PFSK-1 (cell line): Measurements from ENCODE around the gene MIDN.

Source experiments
- FOXP2 ChIP-seq: optimal IDR thresholded peaks from 2 replicates; pipeline ENCODE3; 2011; ENCODE audit warnings: borderline replicate concordance, control low read depth, inconsistent platforms; ENCODE audit not compliant: insufficient read depth; ENCODE audit errors: extremely low read length, extremely low read depth
- POLR2AphosphoS5 ChIP-seq: IDR thresholded peaks from 2 replicates; pipeline ENCODE4 v1.6.1; 2012; ENCODE audit warnings: low read depth, mild to moderate bottlenecking, control low read depth, low read length, moderate library complexity
- SIN3A ChIP-seq: IDR thresholded peaks from 2 replicates; pipeline ENCODE4 v1.6.1; 2012; ENCODE audit warnings: mild to moderate bottlenecking, low read length, moderate library complexity, borderline replicate concordance; ENCODE audit not compliant: insufficient read depth
- TAF1 ChIP-seq: IDR thresholded peaks from 2 replicates; pipeline ENCODE4 v1.6.1; 2012; ENCODE audit warnings: low read length, control low read depth, borderline replicate concordance; ENCODE audit not compliant: insufficient read depth
- TF ChIP-seq, protein P1 (sequence below), 2 experiments: IDR thresholded peaks; 2 replicates each; pipeline versions ENCODE4 v1.6.1 to v1.8.0; 2011 to 2012; ENCODE audit warnings: low read depth in 2 of 2, low read length in 2 of 2, control low read depth in 1 of 2, inconsistent platforms in 1 of 2, mild to moderate bottlenecking in 1 of 2, moderate library complexity in 1 of 2; ENCODE audit not compliant: insufficient read depth in 1 of 2

Gene MIDN

GRCh38 chr19:1284293-1284978, 36.1 kb downstream of the MIDN start:
- no peak for TF ChIP-seq SIN3A
- no peak for TF ChIP-seq POLR2AphosphoS5

DNA sequence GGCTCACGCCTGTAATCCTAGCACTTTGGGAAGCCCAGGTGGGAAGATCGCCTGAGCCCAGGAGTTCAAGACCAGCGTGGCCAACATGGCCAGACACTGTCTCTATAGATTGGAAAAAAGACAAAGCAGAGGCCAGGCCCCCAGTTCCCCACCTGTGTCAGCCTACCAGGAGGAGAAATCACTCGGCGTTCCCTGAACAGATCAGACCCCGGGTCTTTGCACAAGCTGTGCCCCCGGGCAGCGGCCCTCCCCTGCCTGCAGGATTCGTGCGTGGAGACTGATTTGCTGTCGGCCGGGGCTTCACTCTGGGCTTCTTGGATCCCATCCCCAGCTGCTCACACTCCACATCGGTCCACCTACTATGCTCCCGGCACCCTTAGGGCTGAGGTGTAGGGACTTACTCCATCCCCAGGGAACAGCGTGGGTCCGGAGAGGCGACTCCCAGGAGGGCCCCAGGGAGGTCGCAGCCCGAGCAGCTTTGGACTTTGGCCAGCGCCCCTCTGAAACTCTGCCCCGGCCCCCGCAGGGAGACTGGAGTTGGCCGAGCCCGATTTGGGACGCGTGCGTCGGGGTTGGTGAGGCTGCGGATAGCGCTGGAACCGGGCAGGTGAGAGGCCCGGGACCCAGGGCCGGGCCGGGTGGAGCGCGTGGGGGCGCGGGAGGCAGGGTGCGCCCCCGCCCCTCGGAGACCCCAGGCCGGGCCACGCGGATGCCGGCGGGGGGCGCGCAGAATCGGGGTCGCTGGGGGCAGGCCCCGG, 36.8 kb downstream of the MIDN start:
- TF ChIP-seq POLR2AphosphoS5: no peak
- TF ChIP-seq TAF1: no peak
- no peak for TF ChIP-seq SIN3A
- TF ChIP-seq, protein P1, sequence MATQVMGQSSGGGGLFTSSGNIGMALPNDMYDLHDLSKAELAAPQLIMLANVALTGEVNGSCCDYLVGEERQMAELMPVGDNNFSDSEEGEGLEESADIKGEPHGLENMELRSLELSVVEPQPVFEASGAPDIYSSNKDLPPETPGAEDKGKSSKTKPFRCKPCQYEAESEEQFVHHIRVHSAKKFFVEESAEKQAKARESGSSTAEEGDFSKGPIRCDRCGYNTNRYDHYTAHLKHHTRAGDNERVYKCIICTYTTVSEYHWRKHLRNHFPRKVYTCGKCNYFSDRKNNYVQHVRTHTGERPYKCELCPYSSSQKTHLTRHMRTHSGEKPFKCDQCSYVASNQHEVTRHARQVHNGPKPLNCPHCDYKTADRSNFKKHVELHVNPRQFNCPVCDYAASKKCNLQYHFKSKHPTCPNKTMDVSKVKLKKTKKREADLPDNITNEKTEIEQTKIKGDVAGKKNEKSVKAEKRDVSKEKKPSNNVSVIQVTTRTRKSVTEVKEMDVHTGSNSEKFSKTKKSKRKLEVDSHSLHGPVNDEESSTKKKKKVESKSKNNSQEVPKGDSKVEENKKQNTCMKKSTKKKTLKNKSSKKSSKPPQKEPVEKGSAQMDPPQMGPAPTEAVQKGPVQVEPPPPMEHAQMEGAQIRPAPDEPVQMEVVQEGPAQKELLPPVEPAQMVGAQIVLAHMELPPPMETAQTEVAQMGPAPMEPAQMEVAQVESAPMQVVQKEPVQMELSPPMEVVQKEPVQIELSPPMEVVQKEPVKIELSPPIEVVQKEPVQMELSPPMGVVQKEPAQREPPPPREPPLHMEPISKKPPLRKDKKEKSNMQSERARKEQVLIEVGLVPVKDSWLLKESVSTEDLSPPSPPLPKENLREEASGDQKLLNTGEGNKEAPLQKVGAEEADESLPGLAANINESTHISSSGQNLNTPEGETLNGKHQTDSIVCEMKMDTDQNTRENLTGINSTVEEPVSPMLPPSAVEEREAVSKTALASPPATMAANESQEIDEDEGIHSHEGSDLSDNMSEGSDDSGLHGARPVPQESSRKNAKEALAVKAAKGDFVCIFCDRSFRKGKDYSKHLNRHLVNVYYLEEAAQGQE (IDR thresholded peaks at IDR 0.05; ENCODE audit: insufficient read depth in 1 of 2, low read depth in 2 of 2, low read length in 2 of 2): no peak
- no peak for TF ChIP-seq FOXP2

GRCh38 chr19:1285737-1286360, 37.5 kb downstream of the MIDN start, which contains the start of gene EFNA2:
Gene EFNA2, plus strand, starts transcription at chr19:1285873. Its CDS starts 296 bp downstream, at chr19:1286169.
- TF ChIP-seq TAF1 (no peak), FOXP2 (no peak), POLR2AphosphoS5 (no peak), SIN3A (no peak)
- TF ChIP-seq, protein P1 (IDR thresholded peaks at IDR 0.05; ENCODE audit: insufficient read depth in 1 of 2, low read depth in 2 of 2, low read length in 2 of 2): no peak

- no peak for TF ChIP-seq SIN3A
- no peak for TF ChIP-seq FOXP2
- TF ChIP-seq POLR2AphosphoS5: no peak
- TF ChIP-seq TAF1: no peak
- TF ChIP-seq, protein P1 (IDR thresholded peaks at IDR 0.05; ENCODE audit: insufficient read depth in 1 of 2, low read depth in 2 of 2, low read length in 2 of 2): no peak
Observed at GRCh38 chr19:1286487-1287353, 38.3 kb downstream of the MIDN start.
